Measurements from ENCODE around the gene ACTG2.

GRCh38 chr2:73917696-73918207, 24.9 kb downstream of the ACTG2 start:
- TF ChIP-seq CTCF (IDR thresholded peaks at IDR 0.05 in 8 of 11, conservative IDR thresholded peaks at IDR 0.05 in 3 of 11) (no peak), POLR2AphosphoS5 (IDR thresholded peaks at IDR 0.05) (no peak), POLR2A (IDR thresholded peaks at IDR 0.05) (no peak)

Data from spleen (tissue), 7 donors.